Activated T-cell treated with anti-CD3 and anti-CD28 coated beads for 48 hours (primary cell): Measurements from ENCODE around the gene AHCY.
"Not testable (repeated sequence)": the region's sequence is repeated elsewhere in the genome, so short reads cannot be mapped to it uniquely, and the experiment has no call there.

Experiments
- DNase-seq: peaks from one replicate; pipeline ENCODE4 v3.0.0-alpha.2; 2020; ENCODE audit warnings: low read depth

AHCY gene

GRCh38 chr20:34296468-34296867, 6.7 kb downstream of the AHCY start:
- no peak for DNase-seq

DNA sequence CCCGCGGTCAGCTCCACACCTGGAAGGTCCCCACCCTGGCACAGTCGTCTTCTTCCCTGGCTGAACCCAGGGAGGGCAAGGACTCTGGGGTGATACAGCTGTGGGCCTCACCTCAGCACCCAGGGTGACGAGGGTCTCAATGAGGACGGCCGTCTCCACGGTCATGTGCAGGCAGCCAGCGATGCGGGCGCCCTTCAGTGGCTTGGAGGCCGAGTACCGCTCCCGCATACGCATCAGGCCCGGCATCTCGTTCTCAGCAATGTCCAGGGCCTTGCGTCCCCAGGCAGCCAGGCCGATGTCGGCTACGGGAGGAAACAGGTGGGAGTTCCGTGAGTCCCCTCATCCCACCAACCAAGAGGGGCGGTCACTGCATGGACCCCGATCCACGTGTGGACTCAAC, 7.9 kb downstream of the AHCY start:
- DNase-seq = no peak

DNA sequence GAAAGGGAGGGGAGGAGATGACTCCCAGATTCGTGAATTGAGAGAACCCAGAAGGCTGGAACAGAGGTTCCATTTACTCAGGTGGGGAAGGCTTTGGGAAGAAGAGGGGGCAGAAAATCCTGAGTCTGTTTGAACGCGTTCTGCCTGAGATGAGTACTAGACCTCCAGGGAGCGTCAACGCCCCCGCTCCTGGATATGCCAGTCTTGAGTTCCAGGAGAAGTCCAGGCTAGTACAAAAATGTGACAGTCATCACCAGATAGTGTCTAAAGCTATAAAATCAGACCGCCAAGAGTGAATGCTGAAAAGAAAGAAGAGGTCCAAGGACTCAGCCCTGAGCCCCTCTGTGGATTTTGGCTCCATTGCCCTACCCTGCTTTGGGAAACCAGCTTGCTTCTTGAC, 8.6 kb downstream of the AHCY start:
- no peak for DNase-seq

GRCh38 chr20:34293589-34293988, 9.6 kb downstream of the AHCY start:
- no peak for DNase-seq

GRCh38 chr20:34293119-34293518, 10.0 kb downstream of the AHCY start:
- no peak for DNase-seq

- DNase-seq = no peak
Observed at GRCh38 chr20:34292496-34292895, 10.7 kb downstream of the AHCY start.

DNA sequence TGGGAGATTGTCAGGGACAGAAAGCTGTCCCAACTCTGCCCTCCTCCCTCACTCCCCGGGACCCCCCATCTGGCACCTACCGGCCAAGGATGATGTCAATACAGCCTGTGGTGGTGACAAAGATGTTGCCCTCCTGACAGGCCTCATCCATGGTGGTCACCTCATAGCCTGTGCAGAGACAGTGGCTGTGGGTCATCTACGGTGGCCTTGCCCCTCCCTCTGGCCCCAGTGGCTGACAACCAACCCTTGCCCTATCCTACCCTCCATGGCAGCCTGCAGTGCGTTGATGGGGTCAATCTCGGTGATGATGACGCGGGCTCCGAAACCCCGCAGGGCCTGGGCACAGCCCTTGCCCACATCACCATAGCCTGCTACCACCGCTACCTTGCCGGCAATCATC, 12.7 kb downstream of the AHCY start:
- no peak for DNase-seq

DNA sequence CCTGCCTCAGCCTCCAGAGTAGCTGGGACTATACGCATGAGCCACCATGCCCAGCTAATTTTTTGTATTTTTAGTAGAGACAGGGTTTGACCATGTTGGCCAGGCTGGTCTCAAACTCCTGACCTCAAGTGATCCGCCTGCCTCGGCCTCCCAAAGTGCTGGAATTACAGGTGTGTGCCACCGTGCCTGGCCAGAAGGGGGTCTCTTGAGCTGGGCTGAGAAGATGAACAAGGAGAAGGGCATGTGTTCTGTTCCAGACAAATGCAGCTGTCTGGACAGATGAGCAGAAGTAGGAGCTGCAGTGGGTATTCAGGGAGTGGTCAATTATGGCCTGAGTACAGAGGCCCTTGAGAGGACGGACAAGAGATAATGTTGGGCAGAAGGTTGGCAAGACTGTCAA, 15.7 kb downstream of the AHCY start:
- DNase-seq = not testable (repeated sequence)

- DNase-seq = no peak
Observed at GRCh38 chr20:34285450-34285849, 17.7 kb downstream of the AHCY start.

DNA sequence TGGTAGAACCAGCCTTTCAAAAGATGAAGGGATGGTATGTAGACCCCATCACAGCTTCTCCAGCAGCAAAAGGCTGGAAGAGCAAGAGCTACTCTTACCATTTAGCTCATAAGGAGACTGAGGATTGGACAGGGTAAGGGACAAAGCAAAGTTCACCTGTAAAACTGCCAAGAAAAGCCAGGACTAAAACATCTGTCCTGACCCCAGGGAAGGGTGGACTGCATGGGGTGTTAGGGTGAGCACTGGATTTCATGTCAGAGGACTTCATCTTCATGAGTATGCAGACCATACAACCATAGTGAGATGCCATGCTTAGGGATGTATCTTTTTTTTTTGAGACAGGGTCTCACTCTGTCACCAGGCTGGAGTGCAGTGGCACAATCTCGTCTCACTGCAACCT, 19.3 kb downstream of the AHCY start:
- no peak for DNase-seq

DNA sequence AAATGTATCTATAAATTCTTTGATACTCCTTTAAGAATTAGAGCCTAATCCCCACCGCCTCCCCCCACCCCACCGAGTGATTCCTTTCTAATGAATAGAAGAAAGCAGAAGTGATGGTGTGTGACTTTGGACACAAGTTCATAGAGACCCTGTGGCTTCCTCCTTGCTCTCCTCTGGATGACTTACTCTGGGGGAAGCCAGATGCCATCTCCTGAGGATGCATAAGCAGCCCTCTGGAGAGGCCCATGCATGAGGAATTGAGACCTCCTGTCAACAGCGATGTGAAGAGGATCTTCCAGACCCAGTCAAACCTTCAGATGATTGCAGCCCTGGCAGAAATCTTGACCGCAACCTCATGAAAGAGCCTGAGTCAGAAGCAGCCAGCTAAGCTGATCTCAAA, 21.1 kb downstream of the AHCY start:
- no peak for DNase-seq

DNA sequence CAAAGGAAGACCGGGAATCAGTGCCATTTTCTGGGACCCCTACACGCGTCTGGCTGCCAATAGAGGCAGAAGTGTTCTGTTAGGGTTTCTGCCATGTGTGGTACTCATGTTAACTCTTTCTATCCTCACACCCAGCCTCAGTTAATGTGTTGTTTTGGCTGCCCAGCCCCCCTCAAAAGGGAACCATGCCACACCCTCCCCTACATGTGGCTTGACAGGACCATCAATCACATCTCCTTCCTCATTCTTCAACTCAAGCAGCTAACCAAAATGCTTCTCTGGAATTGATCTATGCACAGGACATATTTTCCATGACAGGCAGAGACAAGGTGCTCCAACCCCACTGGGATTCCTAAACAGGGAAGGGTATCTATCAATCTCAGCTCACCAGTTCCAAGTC, 22.0 kb downstream of the AHCY start:
- no peak for DNase-seq

DNA sequence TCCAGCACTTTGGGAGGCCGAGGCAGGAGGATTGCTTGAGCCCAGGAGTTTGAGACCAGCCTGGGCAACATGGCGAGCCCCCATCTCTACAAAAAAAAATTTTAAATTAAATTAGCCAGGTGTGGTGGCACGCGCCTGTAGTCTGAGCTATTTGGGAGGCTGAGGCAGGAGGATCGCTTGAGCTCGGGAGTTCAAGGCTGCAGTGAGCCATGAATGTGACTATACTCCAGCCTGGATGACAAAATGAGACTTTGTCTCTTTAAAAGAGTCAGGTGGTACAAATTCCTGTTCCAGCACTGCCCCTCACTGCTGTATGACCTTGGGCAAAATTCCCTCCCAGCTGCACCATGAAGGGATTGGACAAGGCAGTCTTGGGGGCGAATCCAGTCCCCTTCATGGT, 28.5 kb downstream of the AHCY start:
- no peak for DNase-seq

- no peak for DNase-seq
Observed at GRCh38 chr20:34271956-34272355, 31.2 kb downstream of the AHCY start.

- no peak for DNase-seq
Observed at GRCh38 chr20:34269996-34270627, 33.0 kb downstream of the AHCY start.

- no peak for DNase-seq
Observed at GRCh38 chr20:34268851-34269636, 34.1 kb downstream of the AHCY start.

- DNase-seq = no peak
Observed at GRCh38 chr20:34268145-34268544, 35.0 kb downstream of the AHCY start.

GRCh38 chr20:34264141-34264540, 39.0 kb downstream of the AHCY start:
- DNase-seq = no peak

- DNase-seq = not testable (repeated sequence)
Observed at GRCh38 chr20:34263468-34263867, 39.7 kb downstream of the AHCY start.

- DNase-seq = no peak
Observed at GRCh38 chr20:34262488-34263288, 40.5 kb downstream of the AHCY start.

- no peak for DNase-seq
Observed at GRCh38 chr20:34260208-34260942, 42.8 kb downstream of the AHCY start.

GRCh38 chr20:34256629-34257124, 46.5 kb downstream of the AHCY start:
- no peak for DNase-seq
